ENCODE data around the gene ZC4H2.

ZC4H2 gene

DNA sequence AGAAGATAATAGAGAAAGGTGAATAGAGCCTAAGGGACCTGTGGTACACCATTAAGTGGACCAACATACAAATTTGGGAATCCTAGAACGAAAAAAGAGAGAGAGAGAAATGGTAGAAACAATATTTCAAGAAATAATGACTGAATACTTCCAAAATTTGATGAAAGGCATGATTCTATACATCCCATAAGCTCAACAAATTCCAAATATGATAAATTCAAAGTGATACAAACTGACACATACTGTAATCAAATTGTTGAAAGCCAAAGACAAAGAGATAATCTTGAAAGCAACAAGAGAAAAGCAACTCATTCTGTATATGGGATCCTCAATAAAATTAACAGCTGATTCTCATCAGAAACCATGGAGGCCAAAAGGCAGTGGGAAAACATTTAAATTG is 20.6 kb upstream of the ZC4H2 start:
- H3K4me2 ChIP-seq (ENCODE audit: low read length): no peak overlapping the region
- no peaks in the 10 kb centered on the region for H4K20me1 ChIP-seq (ENCODE audit: insufficient read depth, low read length)
- no peak overlapping the region for H3K4me3 ChIP-seq (ENCODE audit: low read length)
- no peak overlapping the region for H2AFZ ChIP-seq (ENCODE audit: low read depth, low read length)
- TF ChIP-seq EZH2phosphoT487 (IDR thresholded peaks at IDR 0.05; ENCODE audit: low read depth): no peak
- TF ChIP-seq, protein P1, sequence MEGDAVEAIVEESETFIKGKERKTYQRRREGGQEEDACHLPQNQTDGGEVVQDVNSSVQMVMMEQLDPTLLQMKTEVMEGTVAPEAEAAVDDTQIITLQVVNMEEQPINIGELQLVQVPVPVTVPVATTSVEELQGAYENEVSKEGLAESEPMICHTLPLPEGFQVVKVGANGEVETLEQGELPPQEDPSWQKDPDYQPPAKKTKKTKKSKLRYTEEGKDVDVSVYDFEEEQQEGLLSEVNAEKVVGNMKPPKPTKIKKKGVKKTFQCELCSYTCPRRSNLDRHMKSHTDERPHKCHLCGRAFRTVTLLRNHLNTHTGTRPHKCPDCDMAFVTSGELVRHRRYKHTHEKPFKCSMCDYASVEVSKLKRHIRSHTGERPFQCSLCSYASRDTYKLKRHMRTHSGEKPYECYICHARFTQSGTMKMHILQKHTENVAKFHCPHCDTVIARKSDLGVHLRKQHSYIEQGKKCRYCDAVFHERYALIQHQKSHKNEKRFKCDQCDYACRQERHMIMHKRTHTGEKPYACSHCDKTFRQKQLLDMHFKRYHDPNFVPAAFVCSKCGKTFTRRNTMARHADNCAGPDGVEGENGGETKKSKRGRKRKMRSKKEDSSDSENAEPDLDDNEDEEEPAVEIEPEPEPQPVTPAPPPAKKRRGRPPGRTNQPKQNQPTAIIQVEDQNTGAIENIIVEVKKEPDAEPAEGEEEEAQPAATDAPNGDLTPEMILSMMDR (IDR thresholded peaks at IDR 0.05; ENCODE audit: low read depth, low read length): no peak
- H3K9ac ChIP-seq (ENCODE audit: low read length): no peak overlapping the region
- no peak overlapping the region for H3K27ac ChIP-seq (ENCODE audit: low read length)
- no peaks in the 10 kb centered on the region for H3K79me2 ChIP-seq (ENCODE audit: low read length)
- H3K9me3 ChIP-seq (ENCODE audit: insufficient read depth, low read length): no peaks in the 10 kb centered on the region
- H3K36me3 ChIP-seq (replicated peaks; ENCODE audit: low read depth, low read length): no peaks in the 10 kb centered on the region
- H3K4me1 ChIP-seq (ENCODE audit: low read length): no peaks in the 10 kb centered on the region
- no peaks in the 10 kb centered on the region for H3K27me3 ChIP-seq (ENCODE audit: low read depth, low read length)

DNA sequence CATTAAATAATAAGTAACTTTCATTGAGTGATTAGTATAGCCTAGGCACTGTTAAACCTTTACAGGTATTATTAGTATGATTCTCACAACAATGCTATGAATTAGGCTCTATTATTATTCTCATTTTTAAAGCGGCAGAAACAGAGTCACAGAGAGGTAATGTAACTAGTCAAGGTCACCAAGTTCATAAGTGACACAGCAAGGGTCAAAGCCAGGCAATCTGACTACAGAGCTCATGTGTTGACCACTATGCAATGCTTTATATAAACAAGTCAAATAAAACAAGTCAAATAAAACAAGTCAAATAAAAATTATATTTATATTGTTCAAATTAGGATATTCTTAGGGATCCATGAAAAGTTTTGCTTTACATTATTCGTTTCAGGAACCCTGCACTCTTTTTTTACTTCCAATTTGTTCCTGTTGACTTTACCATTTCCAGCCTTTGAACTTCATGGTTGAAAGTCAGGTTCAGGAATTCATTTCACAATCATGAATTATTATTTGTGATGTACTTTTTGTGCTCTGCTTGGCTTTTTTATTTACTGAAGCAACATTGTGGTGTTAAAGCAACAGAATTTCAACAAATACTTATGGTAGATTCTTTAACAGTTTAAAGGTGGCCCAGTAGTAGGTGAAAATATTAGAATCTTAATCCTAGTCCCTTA is 18.0 kb upstream of the ZC4H2 start:
- Histone ChIP-seq H3K9me3 (ENCODE audit: insufficient read depth, low read length) (no peaks in the 10 kb centered on the region), H3K36me3 (replicated peaks; ENCODE audit: low read depth, low read length) (no peaks in the 10 kb centered on the region), H3K4me3 (ENCODE audit: low read length) (no peak overlapping the region), H2AFZ (ENCODE audit: low read depth, low read length) (no peak overlapping the region), H3K9ac (ENCODE audit: low read length) (no peak overlapping the region), H3K79me2 (ENCODE audit: low read length) (no peaks in the 10 kb centered on the region), H3K27ac (ENCODE audit: low read length) (no peak overlapping the region), H3K27me3 (ENCODE audit: low read depth, low read length) (no peaks in the 10 kb centered on the region), H3K4me1 (ENCODE audit: low read length) (peaks cover 8% of the 10 kb centered on the region), H3K4me2 (ENCODE audit: low read length) (no peak overlapping the region), H4K20me1 (ENCODE audit: insufficient read depth, low read length) (no peaks in the 10 kb centered on the region)
- no peak for TF ChIP-seq EZH2phosphoT487 (IDR thresholded peaks at IDR 0.05; ENCODE audit: low read depth)
- TF ChIP-seq, protein P1 (IDR thresholded peaks at IDR 0.05; ENCODE audit: low read depth, low read length): no peak

DNA sequence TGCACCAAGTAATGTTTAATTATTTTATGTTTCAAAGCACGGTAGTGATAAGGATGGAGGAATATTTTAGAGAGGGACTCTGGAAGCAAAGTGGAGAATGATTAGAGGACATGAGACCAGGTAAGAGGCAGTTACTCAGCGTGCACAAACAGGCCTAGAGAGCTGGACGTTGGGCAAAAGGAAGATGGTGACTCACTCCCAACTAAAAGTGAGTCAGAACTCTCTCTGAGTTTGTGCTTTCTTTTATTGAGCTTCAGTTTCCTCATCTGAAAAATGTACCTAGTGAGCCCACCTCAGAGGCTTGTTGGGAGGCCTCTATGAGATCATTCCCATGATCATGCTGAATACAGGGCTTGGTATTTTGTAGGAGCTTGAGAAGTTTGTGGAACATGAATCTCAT is 1.6 kb upstream of the ZC4H2 start:
- H2AFZ ChIP-seq (ENCODE audit: low read depth, low read length): no peak overlapping the region
- H3K4me3 ChIP-seq (ENCODE audit: low read length): no peak overlapping the region
- no peak overlapping the region for H3K4me2 ChIP-seq (ENCODE audit: low read length)
- H3K79me2 ChIP-seq (ENCODE audit: low read length): no peaks in the 10 kb centered on the region
- no peak overlapping the region for H3K27ac ChIP-seq (ENCODE audit: low read length)
- no peaks in the 10 kb centered on the region for H4K20me1 ChIP-seq (ENCODE audit: insufficient read depth, low read length)
- TF ChIP-seq, protein P1 (IDR thresholded peaks at IDR 0.05; ENCODE audit: low read depth, low read length): no peak
- TF ChIP-seq EZH2phosphoT487 (IDR thresholded peaks at IDR 0.05; ENCODE audit: low read depth): no peak
- H3K9ac ChIP-seq (ENCODE audit: low read length): no peak overlapping the region
- no peaks in the 10 kb centered on the region for H3K36me3 ChIP-seq (replicated peaks; ENCODE audit: low read depth, low read length)
- H3K27me3 ChIP-seq (ENCODE audit: low read depth, low read length): no peaks in the 10 kb centered on the region
- no peaks in the 10 kb centered on the region for H3K4me1 ChIP-seq (ENCODE audit: low read length)
- H3K9me3 ChIP-seq (ENCODE audit: insufficient read depth, low read length): no peaks in the 10 kb centered on the region

DNA sequence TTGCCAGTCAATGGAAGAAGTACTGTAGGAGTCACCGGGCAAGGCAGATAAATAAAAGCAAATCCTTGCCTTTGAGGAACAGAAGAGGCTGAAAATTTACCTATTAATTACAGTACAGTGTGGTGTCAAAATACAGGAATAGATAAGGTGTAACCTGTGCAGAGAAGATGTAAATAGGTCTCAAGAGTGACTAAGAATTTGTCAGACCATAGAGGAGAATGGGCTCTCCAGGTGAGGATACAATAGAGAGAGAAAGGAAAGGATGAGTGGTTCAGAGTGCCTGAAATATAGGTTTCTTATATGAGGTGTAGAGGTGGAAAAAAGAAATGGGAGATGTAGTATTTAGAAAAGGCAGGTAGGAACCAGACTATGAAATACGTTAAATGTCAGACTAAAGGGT is 801 bp upstream of the ZC4H2 start:
- no peaks in the 10 kb centered on the region for H3K79me2 ChIP-seq (ENCODE audit: low read length)
- no peaks in the 10 kb centered on the region for H3K4me1 ChIP-seq (ENCODE audit: low read length)
- no peaks in the 10 kb centered on the region for H4K20me1 ChIP-seq (ENCODE audit: insufficient read depth, low read length)
- no peak overlapping the region for H3K4me2 ChIP-seq (ENCODE audit: low read length)
- H3K9me3 ChIP-seq (ENCODE audit: insufficient read depth, low read length): no peaks in the 10 kb centered on the region
- H3K4me3 ChIP-seq (ENCODE audit: low read length): no peak overlapping the region
- H3K27me3 ChIP-seq (ENCODE audit: low read depth, low read length): no peaks in the 10 kb centered on the region
- H3K27ac ChIP-seq (ENCODE audit: low read length): no peak overlapping the region
- no peak overlapping the region for H3K9ac ChIP-seq (ENCODE audit: low read length)
- H3K36me3 ChIP-seq (replicated peaks; ENCODE audit: low read depth, low read length): no peaks in the 10 kb centered on the region
- no peak overlapping the region for H2AFZ ChIP-seq (ENCODE audit: low read depth, low read length)
- TF ChIP-seq, protein P1 (IDR thresholded peaks at IDR 0.05; ENCODE audit: low read depth, low read length): no peak
- no peak for TF ChIP-seq EZH2phosphoT487 (IDR thresholded peaks at IDR 0.05; ENCODE audit: low read depth)
